Esophagus muscularis mucosa (tissue), 4 donors: ENCODE measurements around the gene CYBA. TPM values are rescaled to one million over a fixed set of nuclear protein-coding genes. Genes with fewer than 3 reads are reported as not detected.

Source experiments
- DNase-seq: peaks from one replicate; pipeline ENCODE4 v3.0.0-alpha.2; 2017; ENCODE audit errors: extremely low spot score
- H3K27ac ChIP-seq, 4 donors: fragments of 200-600 bp; sonication (generic); replicated peaks in 1 of 4; 1 replicate in 3 of 4; 2 replicates in 1 of 4; pipeline ENCODE4 v1.5.1; 2016 to 2019; ENCODE audit warnings: mild to moderate bottlenecking in 1 of 4
- H3K27me3 ChIP-seq, 4 donors: fragments of 200-600 bp; sonication (generic); one replicate each; pipeline versions ENCODE4 v1.5.1 to v1.6.0; 2016 to 2019
- H3K36me3 ChIP-seq, 4 donors: fragments of 200-600 bp; sonication (generic); one replicate each; pipeline ENCODE4 v1.5.1; 2016 to 2019
- H3K4me1 ChIP-seq, 4 donors: fragments of 200-600 bp; sonication (generic); one replicate each; pipeline ENCODE4 v1.5.1; 2016 to 2019
- H3K4me3 ChIP-seq, 4 donors: fragments of 200-600 bp; sonication (generic); 1 replicate in 2 of 4; 2 replicates in 2 of 4; pipeline ENCODE4 v1.5.1; 2016 to 2019; ENCODE audit warnings: mild to moderate bottlenecking in 4 of 4, moderate library complexity in 1 of 4
- H3K9me3 ChIP-seq, 4 donors: fragments of 200-600 bp; sonication (generic); 1 replicate in 3 of 4; 2 replicates in 1 of 4; pipeline ENCODE4 v1.5.1; 2016 to 2019
- EP300 ChIP-seq: sonication (generic); formaldehyde crosslinking; IDR thresholded peaks from one replicate; pipeline ENCODE4 v1.6.1; 2017; ENCODE audit warnings: antibody characterized with exemption
- POLR2A ChIP-seq: fragments of 450-650 bp; IDR thresholded peaks from one replicate; pipeline ENCODE4 v1.6.1; 2017; ENCODE audit warnings: antibody characterized with exemption, moderate library complexity, mild to moderate bottlenecking, low read depth
- POLR2AphosphoS5 ChIP-seq, 2 donors: sonication (generic); formaldehyde crosslinking; IDR thresholded peaks; one replicate each; pipeline ENCODE4 v1.6.1; 2017; ENCODE audit warnings: antibody characterized with exemption in 2 of 2
- WGBS: methylation state at CpG from one replicate; pipeline ENCODE4 v1.1.5; 2018; 5-methylcytosine and 5-hydroxymethylcytosine counted together
- intact Hi-C: fragments of 100-400 bp; cut with DNase I; formaldehyde crosslinking; loops from one replicate; pipeline ENCODE4 v1.15.1; 2023
- total RNA-seq, 4 donors: library from RNA; depleted of rRNA; stranded (reverse); fragments of >200 nt; gene quantifications; one replicate each; pipeline versions ENCODE4 v1.1.0 to v1.2.1, GENCODE V29; 2016
- TF ChIP-seq, protein P1 (sequence below), 3 experiments: fragments of 200-600 bp in 2 of 3; fragments of 450-650 bp in 1 of 3; sonication (generic) in 2 of 3; IDR thresholded peaks; one replicate each; pipeline ENCODE4 v1.5.1; 2017 to 2019; ENCODE audit warnings: antibody characterized with exemption in 3 of 3, mild to moderate bottlenecking in 2 of 3, moderate library complexity in 1 of 3

CYBA gene
- total RNA-seq, 4 donors from 2014 or later: 46.5 to 156 (median 99.2) TPM

DNA sequence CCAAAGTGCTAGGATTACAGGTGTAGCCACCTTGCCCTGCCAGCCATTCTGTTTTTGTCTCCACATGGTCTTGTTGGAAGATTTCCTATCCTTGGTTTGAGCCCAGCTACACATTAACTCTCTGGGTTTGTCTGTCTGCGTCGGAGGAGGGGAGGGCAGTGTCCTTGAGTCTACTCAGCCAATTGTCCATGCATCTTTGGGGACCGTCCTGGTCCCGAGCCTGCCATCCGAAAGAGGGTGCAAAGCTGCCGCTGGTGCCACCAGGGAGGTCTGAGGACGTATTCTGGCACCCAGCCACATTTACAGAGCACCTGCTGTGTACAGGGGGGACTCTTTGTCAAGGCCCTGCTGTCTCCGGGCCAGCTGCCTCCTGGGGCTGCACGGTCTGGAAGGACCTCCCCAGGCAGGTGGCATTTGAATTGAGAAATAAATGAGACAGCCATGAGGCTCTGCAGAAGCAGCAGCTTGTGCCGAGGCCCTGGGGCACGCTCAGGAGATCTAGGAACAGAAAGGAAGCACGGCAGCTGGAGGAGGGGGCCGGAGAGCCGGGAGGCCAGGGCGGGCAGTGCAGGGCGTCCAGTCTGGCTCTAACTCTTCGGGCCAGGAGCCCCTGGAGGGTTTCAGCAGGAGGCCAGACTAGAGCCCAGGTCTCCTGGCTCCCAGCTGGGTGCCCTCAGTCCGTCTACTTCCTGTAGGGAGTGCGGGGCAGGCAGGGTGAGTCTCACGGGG is 1.5 kb downstream of the CYBA start:
- intact Hi-C loops: no loop called here
- H3K27ac ChIP-seq: peak overlapping the region in 2 of 4 donors; percentile 55 to 72

DNA sequence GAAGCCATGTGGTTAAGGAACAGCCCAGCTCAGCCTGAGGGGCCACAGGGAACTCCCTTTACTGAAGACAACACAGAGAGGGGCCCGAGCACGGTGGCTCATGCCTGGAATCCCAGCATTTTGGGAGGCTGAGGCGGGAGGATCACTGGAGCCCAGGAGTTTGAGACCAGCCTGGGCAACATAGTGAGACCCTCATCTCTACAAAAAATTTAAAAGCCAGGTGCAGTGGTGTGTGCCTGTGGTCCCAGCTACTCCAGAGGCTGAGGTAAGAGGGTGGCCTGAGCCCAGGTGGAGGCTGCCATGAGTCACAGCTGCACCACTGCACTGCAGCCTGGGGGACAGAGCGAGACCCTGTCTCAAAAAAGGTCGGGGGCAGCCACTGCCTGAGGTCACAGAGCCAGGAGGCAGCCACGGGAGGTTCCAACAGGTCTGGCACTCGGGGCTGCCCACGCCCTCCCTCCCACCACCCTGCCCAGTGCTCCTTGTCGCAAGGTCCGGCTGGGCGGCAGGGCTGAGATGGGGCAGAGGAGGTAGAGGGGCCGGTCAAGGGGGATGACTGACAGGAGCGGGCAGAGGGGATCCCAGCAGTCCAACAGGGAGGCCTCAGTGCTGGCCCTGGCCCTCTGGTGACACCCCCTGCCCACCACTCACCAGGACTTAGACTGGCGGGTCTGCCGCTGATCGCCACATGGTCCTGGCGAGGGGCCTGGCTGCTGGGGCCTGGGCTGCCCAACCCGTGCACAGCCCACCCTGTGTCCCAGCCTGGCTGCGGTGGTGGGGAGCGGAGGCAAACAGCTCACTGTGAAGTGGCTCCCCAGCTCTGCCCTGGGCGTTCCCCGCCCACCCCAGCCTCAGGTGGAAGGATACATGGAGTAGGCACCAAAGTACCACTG is 3.4 kb downstream of the CYBA start:
- no peak overlapping the region for H3K4me3 ChIP-seq
- H3K4me1 ChIP-seq: peaks cover 15 to 30% (median 26%) of the 10 kb centered on the region in 4 donors
- intact Hi-C loops: no loop called here
- no peak for TF ChIP-seq POLR2AphosphoS5 (IDR thresholded peaks at IDR 0.05)
- TF ChIP-seq EP300: no peak
- TF ChIP-seq, protein P1, sequence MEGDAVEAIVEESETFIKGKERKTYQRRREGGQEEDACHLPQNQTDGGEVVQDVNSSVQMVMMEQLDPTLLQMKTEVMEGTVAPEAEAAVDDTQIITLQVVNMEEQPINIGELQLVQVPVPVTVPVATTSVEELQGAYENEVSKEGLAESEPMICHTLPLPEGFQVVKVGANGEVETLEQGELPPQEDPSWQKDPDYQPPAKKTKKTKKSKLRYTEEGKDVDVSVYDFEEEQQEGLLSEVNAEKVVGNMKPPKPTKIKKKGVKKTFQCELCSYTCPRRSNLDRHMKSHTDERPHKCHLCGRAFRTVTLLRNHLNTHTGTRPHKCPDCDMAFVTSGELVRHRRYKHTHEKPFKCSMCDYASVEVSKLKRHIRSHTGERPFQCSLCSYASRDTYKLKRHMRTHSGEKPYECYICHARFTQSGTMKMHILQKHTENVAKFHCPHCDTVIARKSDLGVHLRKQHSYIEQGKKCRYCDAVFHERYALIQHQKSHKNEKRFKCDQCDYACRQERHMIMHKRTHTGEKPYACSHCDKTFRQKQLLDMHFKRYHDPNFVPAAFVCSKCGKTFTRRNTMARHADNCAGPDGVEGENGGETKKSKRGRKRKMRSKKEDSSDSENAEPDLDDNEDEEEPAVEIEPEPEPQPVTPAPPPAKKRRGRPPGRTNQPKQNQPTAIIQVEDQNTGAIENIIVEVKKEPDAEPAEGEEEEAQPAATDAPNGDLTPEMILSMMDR (IDR thresholded peaks at IDR 0.05): no peak
- no peak for TF ChIP-seq POLR2A
- no peaks in the 10 kb centered on the region for H3K9me3 ChIP-seq
- peaks cover 0 to 11% (median 2%) of the 10 kb centered on the region in 4 donors for H3K36me3 ChIP-seq
- H3K27ac ChIP-seq: no peak overlapping the region
- H3K27me3 ChIP-seq: peaks cover 0 to 20% (median 0%) of the 10 kb centered on the region in 4 donors
- DNase-seq: no peak
- WGBS: 90% methylated on average over 11 of the region's 22 CpGs

More for the DNA sequence above, 1.5 kb downstream of the CYBA start:
- peak overlapping the region; percentile 57 to 72 (median 64) for H3K4me3 ChIP-seq
- peaks cover 0 to 23% (median 18%) of the 10 kb centered on the region in 4 donors for H3K36me3 ChIP-seq
- TF ChIP-seq EP300 (no peak), POLR2A (no peak), POLR2AphosphoS5 (IDR thresholded peaks at IDR 0.05) (no peak)
- TF ChIP-seq, protein P1 (IDR thresholded peaks at IDR 0.05): no peak
- no peak for DNase-seq
- no peaks in the 10 kb centered on the region for H3K9me3 ChIP-seq
- H3K27me3 ChIP-seq: peaks cover 0 to 28% (median 0%) of the 10 kb centered on the region in 4 donors
- WGBS: 87% methylated on average over 14 of the region's 20 CpGs
- H3K4me1 ChIP-seq: peaks cover 15 to 30% (median 26%) of the 10 kb centered on the region in 4 donors

DNA sequence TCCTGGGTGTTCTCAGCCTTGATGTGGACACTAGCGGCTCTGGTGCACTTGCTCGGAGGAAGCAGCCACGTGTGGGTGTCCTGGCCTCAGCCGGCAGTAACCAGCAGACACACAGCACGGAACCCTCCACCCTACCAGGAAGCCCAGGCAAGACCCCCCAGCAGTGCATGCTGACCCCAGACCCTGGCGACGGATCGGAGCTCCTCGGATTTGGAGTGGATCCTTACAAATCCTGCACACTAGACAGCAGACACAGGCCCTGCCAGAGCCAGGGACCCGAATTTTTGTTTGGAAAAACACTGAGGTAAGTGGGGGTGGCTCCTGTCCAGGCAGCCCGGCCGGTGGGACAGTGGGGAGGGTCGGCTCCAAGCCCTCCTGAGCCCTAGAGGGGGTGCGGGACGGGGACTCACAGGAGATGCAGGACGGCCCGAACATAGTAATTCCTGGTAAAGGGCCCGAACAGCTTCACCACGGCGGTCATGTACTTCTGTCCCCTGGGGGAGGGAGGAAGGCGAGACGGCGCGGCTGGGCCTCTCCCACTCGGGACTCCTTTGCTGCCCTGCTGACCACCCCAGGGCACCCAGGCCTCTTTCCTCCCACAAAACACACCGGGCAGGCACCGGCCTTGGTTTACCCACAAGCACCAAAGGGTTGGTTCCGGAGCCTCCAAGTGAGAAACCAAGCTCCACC is 4.4 kb downstream of the CYBA start:
- Histone ChIP-seq H3K27ac (no peak overlapping the region), H3K36me3 (peaks cover 0 to 8% (median 0%) of the 10 kb centered on the region in 4 donors), H3K27me3 (peaks cover 0 to 11% (median 0%) of the 10 kb centered on the region in 4 donors), H3K9me3 (no peaks in the 10 kb centered on the region), H3K4me1 (peaks cover 12 to 24% (median 20%) of the 10 kb centered on the region in 4 donors), H3K4me3 (no peak overlapping the region)
- TF ChIP-seq POLR2AphosphoS5 (IDR thresholded peaks at IDR 0.05) (no peak), POLR2A (no peak), EP300 (no peak)
- TF ChIP-seq, protein P1 (IDR thresholded peaks at IDR 0.05): no peak
- intact Hi-C loops: no loop called here
- DNase-seq: no peak
- 86% methylated on average over 25 of the region's 28 CpGs for WGBS

DNA sequence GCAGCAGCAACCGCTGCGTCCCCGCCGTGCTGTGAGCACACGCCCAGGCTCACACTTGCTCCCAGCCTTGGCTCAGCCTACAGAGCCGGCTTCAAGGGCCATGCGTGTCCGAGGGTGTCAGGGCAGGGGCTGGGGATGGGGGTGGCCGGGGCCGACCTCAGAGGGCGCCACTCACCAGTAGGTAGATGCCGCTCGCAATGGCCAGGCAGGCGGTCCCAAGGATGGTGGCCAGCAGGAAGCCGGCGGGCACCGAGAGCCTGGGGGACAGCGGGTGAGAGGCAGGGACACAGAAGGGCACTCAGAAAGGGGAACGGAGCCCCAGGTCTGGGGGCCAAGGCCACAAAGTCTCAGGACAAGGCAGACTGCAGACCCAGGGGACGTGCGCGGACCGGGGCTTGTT is 4.9 kb downstream of the CYBA start:
- H3K27ac ChIP-seq: no peak overlapping the region
- H3K27me3 ChIP-seq: peaks cover 0 to 12% (median under 1%) of the 10 kb centered on the region in 4 donors
- TF ChIP-seq, protein P1 (IDR thresholded peaks at IDR 0.05): no peak
- TF ChIP-seq POLR2A (no peak), EP300 (no peak), POLR2AphosphoS5 (IDR thresholded peaks at IDR 0.05) (no peak)
- 92% methylated on average over 20 of the region's 23 CpGs for WGBS
- H3K36me3 ChIP-seq: peaks cover 0 to 8% (median 0%) of the 10 kb centered on the region in 4 donors
- DNase-seq: no peak
- intact Hi-C loops: no loop called here
- H3K4me3 ChIP-seq: no peak overlapping the region
- peaks cover 7 to 19% (median 14%) of the 10 kb centered on the region in 4 donors for H3K4me1 ChIP-seq
- no peaks in the 10 kb centered on the region for H3K9me3 ChIP-seq
